Measurements from ENCODE around the gene C18orf54.
"Not testable (repeated sequence)": the region's sequence is repeated elsewhere in the genome, so short reads cannot be mapped to it uniquely, and the experiment has no call there.

Gene C18orf54

GRCh38 chr18:54357660-54358494 lies at the start of gene C18orf54, which contains the start of gene STARD6:
TSS of gene C18orf54 (plus strand) at chr18:54357906. CDS start at chr18:54360573, 2,667 bp downstream.
TSS of gene STARD6 (minus strand) at chr18:54357858. CDS start at chr18:54354573, 3,285 bp downstream.
- peak; percentile 97 for DNase-seq

GRCh38 chr18:54309564-54309963 lies 48.1 kb upstream of the C18orf54 start:
- DNase-seq, result not testable (repeated sequence)

- no peak for DNase-seq
These were observed 41.5 kb upstream of the C18orf54 start for GRCh38 chr18:54316071-54316820.

GRCh38 chr18:54323561-54323960 lies 34.1 kb upstream of the C18orf54 start:
- DNase-seq, result no peak

GRCh38 chr18:54323970-54324369 lies 33.7 kb upstream of the C18orf54 start:
- DNase-seq, result no peak

GRCh38 chr18:54327818-54328217 lies 29.9 kb upstream of the C18orf54 start:
- DNase-seq, result no peak

GRCh38 chr18:54329787-54330186 lies 27.9 kb upstream of the C18orf54 start:
- DNase-seq, result no peak

- DNase-seq, result no peak
These were observed 26.7 kb upstream of the C18orf54 start for GRCh38 chr18:54330768-54331548.

- no peak for DNase-seq
These were observed 22.0 kb upstream of the C18orf54 start for GRCh38 chr18:54335638-54336173.

GRCh38 chr18:54338230-54338629 lies 19.5 kb upstream of the C18orf54 start:
- DNase-seq, result no peak

- no peak for DNase-seq
These were observed 6.5 kb upstream of the C18orf54 start for GRCh38 chr18:54351186-54351585.

- no peak for DNase-seq
These were observed 535 bp upstream of the C18orf54 start for GRCh38 chr18:54357082-54357659.

- no peak for DNase-seq
These were observed 862 bp downstream of the C18orf54 start for GRCh38 chr18:54358495-54359040.

- no peak for DNase-seq
These were observed 1.5 kb downstream of the C18orf54 start for GRCh38 chr18:54359233-54359632.

- no peak for DNase-seq
These were observed 2.7 kb downstream of the C18orf54 start for GRCh38 chr18:54360406-54360805.

- DNase-seq, result no peak
These were observed 20.4 kb downstream of the C18orf54 start for GRCh38 chr18:54378057-54378456.

GRCh38 chr18:54381640-54382039 lies 23.9 kb downstream of the C18orf54 start:
- no peak for DNase-seq

- no peak for DNase-seq
These were observed 24.4 kb downstream of the C18orf54 start for GRCh38 chr18:54382076-54382475.

- DNase-seq, result no peak
These were observed 25.1 kb downstream of the C18orf54 start for GRCh38 chr18:54382733-54383252.

- DNase-seq, result no peak
These were observed 28.3 kb downstream of the C18orf54 start for GRCh38 chr18:54386043-54386442.

- DNase-seq, result not testable (repeated sequence)
These were observed 29.2 kb downstream of the C18orf54 start for GRCh38 chr18:54386800-54387495.

Data from activated effector memory CD4-positive, alpha-beta T cell treated with anti-CD3 and anti-CD28 coated beads, Interleukin-2, amount 50 U/mL, for 16 hours (primary cell).